ENCODE data around the gene SLC19A1.
A peak's percentile ranks its signal among the peaks of the same experiment; 100 is the strongest.

SLC19A1 gene

DNA sequence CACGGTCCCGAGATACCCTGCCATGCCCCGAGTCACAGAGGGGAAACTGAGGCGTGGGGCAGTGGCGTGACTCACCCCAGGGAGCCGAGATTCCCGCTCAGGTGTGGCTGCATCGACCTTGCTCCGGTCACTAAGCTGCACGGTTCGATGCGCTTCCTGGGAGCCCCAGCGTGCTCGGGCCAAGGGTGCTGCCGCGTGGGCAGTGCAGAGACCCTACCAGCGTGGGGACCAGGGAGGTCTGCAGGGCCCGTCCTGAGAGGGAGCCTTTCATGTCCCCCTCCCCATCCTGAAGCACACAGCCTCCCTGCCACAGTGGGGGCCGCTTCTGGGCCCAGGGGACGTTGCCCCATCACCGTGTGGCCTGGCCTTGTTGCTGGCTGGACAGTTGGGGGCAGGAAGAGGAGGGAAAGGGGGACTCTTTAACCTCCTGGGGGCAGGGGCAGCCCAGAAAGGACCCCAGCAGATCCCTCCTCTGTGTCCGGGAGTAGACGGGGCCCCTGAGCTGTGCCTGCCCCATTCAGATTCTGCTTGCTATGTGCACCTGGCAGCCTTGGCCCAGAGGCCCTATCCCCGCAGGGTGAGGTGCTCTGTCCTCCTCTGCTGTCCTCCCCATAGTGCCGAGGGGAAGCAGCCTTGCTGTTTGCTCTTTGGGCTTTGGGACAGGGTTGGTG, 84.9 kb downstream of the SLC19A1 start:
- H3K9me3 Mint-ChIP-seq: peaks cover 8% of the 10 kb centered on the region
- no peak overlapping the region for H3K4me3 Mint-ChIP-seq
- H3K4me1 Mint-ChIP-seq: no peaks in the 10 kb centered on the region
- peaks cover 23% of the 10 kb centered on the region for H3K27me3 Mint-ChIP-seq
- H3K36me3 Mint-ChIP-seq: peaks cover 3% of the 10 kb centered on the region
- ATAC-seq: no peak
- no peak overlapping the region for H3K27ac Mint-ChIP-seq

DNA sequence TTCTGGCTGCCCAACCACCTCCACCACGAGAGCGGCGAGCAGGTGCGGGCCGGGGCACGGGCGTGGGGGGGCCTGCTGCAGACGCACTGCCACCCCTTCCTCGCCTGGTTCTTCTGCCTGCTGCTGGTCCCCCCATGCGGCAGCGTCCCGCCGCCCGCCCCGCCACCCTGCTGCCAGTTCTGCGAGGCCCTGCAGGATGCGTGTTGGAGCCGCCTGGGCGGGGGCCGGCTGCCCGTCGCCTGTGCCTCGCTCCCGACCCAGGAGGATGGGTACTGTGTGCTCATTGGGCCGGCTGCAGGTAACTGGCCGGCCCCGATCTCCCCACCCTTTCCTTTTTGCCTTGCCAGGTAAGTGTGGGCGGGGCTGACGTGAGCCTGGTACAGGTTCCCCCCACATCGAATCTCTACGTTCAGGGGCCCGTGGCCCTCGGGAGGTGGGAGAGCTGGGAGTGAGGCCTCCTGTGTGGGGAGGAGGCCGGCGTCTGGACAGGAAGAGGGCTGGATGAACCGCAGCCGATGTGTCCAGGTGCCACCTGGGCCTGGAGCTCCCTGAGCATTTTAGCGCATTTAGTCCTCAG, 85.6 kb downstream of the SLC19A1 start:
- no peak for ATAC-seq
- no peaks in the 10 kb centered on the region for H3K4me1 Mint-ChIP-seq
- H3K27ac Mint-ChIP-seq: no peak overlapping the region
- H3K36me3 Mint-ChIP-seq: no peaks in the 10 kb centered on the region
- H3K27me3 Mint-ChIP-seq: peaks cover 17% of the 10 kb centered on the region
- H3K9me3 Mint-ChIP-seq: peaks cover 3% of the 10 kb centered on the region
- no peak overlapping the region for H3K4me3 Mint-ChIP-seq

DNA sequence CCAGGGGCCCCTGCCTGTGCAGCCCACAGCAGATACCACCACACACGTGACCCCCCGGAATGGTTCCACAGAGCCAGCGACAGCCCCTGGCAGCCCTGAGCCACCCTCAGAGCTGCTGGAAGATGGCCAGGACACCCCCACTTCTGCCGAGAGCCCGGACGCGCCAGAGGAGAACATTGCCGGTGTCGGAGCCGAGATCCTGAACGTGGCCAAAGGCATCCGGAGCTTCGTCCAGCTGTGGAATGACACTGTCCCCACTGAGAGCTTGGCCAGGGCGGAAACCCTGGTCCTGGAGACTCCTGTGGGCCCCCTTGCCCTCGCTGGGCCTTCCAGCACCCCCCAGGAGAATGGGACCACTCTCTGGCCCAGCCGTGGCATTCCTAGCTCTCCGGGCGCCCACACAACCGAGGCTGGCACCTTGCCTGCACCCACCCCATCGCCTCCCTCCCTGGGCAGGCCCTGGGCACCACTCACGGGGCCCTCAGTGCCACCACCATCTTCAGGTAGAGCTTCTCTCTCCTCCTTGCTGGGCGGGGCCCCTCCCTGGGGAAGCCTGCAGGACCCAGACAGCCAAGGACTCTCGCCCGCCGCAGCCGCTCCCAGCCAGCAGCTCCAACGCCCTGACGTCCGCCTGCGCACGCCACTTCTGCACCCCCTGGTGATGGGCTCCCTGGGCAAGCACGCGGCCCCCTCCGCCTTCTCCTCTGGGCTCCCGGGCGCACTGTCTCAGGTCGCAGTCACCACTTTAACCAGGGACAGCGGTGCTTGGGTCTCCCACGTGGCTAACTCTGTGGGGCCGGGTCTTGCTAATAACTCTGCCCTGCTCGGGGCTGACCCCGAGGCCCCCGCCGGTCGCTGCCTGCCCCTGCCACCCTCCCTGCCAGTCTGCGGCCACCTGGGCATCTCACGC, 86.3 kb downstream of the SLC19A1 start:
- peak; percentile 10 for ATAC-seq

DNA sequence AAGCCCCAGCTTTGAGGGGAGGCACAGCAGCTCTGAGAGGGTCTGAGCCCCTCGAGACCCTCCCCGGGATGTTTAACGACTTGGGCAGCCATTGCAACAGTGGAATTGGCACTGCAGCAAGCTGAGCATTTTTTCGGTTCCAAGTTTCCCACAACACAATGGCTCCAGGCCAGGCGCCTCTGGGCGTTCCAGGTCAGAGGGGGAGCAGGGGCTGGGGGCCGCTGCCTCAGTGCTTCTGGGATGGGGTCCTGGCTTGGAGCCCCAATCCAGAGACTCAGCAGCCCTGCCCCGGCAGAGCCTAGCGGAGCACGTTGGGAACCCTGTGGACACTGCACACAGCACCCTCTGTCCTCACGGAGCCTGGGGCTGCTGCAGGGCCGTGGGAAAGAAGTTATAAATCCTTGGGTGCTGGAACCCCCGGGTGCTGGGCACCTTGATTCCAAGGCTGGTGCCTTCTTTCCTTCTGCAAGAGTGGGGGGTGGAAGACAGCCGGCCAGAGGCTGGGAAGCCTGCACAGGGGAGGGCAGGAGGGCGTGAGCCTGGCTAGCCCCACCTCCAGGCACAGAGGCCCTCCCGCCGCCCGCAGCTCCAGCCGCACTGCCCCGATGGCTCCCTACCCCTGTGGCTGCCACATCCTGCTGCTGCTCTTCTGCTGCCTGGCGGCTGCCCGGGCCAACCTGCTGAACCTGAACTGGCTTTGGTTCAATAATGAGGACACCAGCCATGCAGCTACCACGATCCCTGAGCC, 87.1 kb downstream of the SLC19A1 start:
- H3K4me1 Mint-ChIP-seq: no peaks in the 10 kb centered on the region
- H3K4me3 Mint-ChIP-seq: no peak overlapping the region
- no peaks in the 10 kb centered on the region for H3K36me3 Mint-ChIP-seq
- H3K9me3 Mint-ChIP-seq: no peaks in the 10 kb centered on the region
- H3K27ac Mint-ChIP-seq: no peak overlapping the region
- ATAC-seq: no peak
- peaks cover 9% of the 10 kb centered on the region for H3K27me3 Mint-ChIP-seq

More for the DNA sequence above, 86.3 kb downstream of the SLC19A1 start:
- Mint-ChIP-seq H3K9me3 (no peaks in the 10 kb centered on the region), H3K4me3 (no peak overlapping the region), H3K4me1 (no peaks in the 10 kb centered on the region), H3K27me3 (peaks cover 13% of the 10 kb centered on the region), H3K36me3 (no peaks in the 10 kb centered on the region), H3K27ac (no peak overlapping the region)

DNA sequence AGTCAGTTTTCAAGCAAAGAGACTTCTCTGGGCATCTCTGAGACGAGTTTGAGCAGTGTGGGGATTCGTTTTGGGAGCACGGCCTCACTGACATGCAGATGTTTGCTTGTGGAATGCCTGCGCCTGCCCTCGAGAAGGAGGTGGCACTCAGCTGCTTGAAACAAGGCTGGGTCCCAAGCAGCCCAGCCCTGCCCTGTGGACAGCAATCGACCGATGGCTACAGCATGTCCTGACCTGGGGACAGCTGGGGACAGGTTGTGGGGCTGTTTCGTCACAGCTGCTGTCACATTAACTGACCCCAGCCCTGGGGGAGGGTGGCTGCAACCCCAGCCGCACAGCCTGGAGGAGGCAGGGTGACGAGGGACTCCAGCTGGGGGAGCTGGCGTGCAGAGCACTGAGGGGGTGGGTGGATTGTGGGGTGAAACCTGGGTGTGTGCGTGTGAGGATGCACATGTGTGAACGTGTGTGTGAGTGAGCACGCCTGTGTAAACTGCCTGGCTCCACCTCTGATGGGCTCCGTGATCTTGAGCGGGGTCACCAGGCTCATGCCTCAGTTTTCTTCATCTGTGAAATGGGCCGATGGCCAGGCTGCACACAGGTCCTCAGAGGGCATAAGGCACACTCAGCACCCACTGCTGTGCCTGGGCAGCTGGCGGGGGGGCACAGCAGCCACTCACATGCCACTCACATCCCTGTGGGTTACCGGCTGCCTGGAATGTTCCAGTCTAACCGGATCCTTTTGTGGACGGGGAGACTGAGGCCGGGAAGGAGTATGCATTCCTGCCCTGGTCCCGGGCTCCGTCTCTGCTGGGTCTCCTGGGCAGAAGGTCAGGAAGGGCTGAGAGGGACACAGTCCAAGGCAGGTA, 87.9 kb downstream of the SLC19A1 start:
- Mint-ChIP-seq H3K27me3 (peaks cover 11% of the 10 kb centered on the region), H3K27ac (no peak overlapping the region), H3K4me3 (no peak overlapping the region), H3K4me1 (no peaks in the 10 kb centered on the region), H3K9me3 (no peaks in the 10 kb centered on the region), H3K36me3 (no peaks in the 10 kb centered on the region)
- no peak for ATAC-seq

DNA sequence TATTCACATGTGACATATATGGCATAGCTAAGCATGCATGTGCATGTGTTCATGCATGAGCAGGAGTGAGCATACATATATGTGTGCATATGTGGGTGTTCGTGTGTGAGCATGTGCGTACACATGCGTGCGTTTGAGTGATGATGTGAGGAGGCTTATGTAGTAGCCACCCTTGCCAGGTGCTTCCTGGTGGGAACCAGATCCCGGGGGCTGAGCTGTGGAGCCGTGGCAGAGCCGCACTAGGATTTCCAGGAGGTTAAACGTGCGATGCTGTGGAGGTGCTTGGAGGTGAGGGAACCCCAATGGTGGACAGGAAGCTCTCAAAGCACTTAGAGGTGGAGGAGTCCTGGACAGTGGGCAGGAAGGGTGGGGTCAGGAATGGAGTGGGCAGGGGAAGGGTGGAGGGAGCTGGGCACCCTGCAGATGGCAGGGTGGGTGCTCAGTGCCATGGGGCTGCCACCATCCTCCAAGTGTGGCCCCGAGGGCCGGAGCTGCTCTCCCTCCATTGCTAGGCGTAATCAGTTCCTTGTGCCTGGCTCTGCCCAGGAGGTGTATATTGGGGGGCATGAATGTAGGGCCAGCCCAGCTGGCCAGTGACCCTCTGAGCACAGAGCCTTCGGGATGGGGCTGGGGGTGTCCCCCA, 88.8 kb downstream of the SLC19A1 start:
- no peak for ATAC-seq
- H3K4me1 Mint-ChIP-seq: no peaks in the 10 kb centered on the region
- no peak overlapping the region for H3K27ac Mint-ChIP-seq

DNA sequence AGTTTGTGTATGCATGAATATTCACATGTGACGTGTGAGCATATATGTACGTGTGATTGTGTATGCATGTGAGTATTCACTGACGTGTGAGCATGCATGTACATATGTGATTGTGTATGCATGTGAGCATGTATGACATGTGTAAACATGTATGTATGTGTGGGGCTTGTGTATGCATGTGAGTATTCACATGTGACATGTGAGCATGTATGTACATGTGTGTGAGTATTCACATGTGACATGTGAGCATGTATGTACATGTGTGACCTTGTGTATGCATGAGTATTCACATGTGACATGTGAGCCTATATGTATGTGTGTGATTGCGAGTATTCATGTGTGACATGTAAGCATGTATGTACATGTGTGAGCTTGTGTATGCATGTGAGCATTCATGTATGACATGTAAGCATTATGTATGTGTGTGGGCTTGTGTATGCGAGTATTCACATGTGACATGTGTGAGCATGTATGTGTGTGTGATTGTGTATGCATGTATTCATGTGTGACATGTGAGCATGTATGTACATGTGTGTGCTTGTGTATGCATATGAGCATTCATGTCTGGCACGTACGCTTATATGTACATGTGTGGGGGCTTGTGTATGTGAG, 89.4 kb downstream of the SLC19A1 start:
- ATAC-seq: no peak
- H3K4me1 Mint-ChIP-seq: no peaks in the 10 kb centered on the region
- H3K36me3 Mint-ChIP-seq: no peaks in the 10 kb centered on the region
- H3K9me3 Mint-ChIP-seq: no peaks in the 10 kb centered on the region
- peaks cover 26% of the 10 kb centered on the region for H3K27me3 Mint-ChIP-seq
- H3K27ac Mint-ChIP-seq: no peak overlapping the region
- H3K4me3 Mint-ChIP-seq: no peak overlapping the region

More for the DNA sequence above, 88.8 kb downstream of the SLC19A1 start:
- no peaks in the 10 kb centered on the region for H3K9me3 Mint-ChIP-seq
- H3K36me3 Mint-ChIP-seq: no peaks in the 10 kb centered on the region
- H3K4me3 Mint-ChIP-seq: no peak overlapping the region
- peaks cover 20% of the 10 kb centered on the region for H3K27me3 Mint-ChIP-seq

DNA sequence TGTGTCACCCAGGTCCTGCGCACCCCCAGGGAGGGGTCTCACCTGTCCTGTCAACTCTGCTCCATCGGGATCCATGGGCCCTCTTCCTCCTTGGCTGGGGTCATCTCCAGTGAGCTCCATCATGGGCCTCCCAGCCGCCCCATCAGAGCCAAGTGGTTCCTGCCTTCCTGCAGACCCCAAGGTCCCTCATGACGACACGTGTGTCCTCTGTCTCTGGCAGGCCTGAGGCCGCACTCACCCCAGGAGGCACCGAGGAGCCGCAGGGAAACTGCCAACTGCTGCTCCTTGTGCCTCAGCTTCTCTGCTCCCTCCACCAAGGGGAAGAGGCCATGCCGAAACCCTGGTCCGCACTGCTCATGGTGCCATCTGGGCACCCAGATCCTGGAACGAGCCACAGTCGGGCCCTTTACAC, 90.5 kb downstream of the SLC19A1 start:
- Mint-ChIP-seq H3K36me3 (no peaks in the 10 kb centered on the region), H3K4me3 (no peak overlapping the region), H3K4me1 (no peaks in the 10 kb centered on the region), H3K27ac (no peak overlapping the region), H3K9me3 (no peaks in the 10 kb centered on the region), H3K27me3 (peaks cover 29% of the 10 kb centered on the region)
- no peak for ATAC-seq

DNA sequence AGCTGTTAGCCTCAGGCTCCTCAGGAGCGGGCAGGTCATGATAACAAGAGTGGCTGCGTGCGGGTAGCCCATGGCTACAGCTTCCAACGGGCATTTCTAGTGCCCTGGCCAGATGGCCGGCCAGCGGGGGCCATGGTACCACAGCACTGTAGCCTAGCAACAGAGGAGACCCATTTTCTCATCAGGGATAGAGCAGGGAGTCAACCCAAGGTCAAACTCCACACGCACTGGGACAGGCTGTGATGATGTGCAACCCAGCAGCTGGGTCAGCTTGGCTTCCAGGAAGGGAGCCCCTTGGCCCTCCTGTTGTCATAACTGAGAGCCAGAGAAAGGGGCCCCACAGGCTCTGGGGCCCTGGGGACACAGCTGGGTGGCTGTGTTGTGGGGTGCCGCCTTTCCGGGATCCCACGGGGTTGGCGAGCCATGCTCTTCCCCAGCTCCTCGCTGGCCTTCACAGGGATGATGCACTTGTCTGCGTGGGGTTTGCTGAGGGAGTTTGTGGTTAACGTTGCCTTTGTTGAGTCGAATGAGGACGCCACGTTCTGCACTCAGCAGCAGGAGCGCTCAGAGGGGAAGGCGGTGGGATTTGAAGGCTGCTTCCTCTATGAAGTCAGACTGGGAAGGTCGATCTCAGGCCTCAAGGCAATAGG, 91.0 kb downstream of the SLC19A1 start:
- no peaks in the 10 kb centered on the region for H3K36me3 Mint-ChIP-seq
- no peaks in the 10 kb centered on the region for H3K4me1 Mint-ChIP-seq
- H3K9me3 Mint-ChIP-seq: no peaks in the 10 kb centered on the region
- H3K4me3 Mint-ChIP-seq: no peak overlapping the region
- ATAC-seq: no peak
- no peak overlapping the region for H3K27ac Mint-ChIP-seq
- H3K27me3 Mint-ChIP-seq: peaks cover 35% of the 10 kb centered on the region

DNA sequence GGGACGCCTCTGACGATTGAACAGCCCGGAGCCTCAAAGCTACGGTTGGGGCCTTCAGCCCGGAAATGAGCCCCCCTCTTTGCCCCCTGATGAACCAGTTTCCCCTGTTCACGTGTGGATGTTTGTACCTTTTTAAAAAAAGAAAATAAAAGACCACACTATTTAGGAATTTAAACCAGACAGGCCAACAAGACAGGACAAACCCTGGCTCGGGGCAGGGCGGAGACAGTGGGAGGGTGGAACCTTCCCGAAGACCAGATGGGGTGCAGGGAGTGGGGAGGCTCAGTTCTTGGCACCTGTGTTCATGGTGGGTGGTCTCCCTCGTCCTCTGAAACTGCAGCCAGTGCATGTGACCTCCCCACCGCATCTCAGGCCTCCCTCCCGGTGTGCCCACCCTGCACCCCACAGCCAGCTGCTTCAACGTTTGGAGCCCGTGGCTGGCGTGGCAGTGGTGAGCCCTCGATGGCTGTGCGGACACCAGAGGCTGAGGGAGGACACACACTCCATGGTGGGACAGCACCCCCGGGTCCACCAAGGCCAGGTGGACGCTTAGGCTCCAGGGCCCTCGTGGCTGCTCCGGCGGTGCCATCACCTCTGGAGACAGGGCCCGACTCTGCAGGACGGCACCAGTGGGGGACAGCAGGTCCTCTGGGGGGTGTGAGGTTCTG, 91.7 kb downstream of the SLC19A1 start:
- Mint-ChIP-seq H3K36me3 (no peaks in the 10 kb centered on the region), H3K9me3 (peaks cover 2% of the 10 kb centered on the region), H3K27me3 (peaks cover 42% of the 10 kb centered on the region), H3K27ac (no peak overlapping the region), H3K4me3 (no peak overlapping the region), H3K4me1 (no peaks in the 10 kb centered on the region)
- peak; percentile 45 for ATAC-seq

DNA sequence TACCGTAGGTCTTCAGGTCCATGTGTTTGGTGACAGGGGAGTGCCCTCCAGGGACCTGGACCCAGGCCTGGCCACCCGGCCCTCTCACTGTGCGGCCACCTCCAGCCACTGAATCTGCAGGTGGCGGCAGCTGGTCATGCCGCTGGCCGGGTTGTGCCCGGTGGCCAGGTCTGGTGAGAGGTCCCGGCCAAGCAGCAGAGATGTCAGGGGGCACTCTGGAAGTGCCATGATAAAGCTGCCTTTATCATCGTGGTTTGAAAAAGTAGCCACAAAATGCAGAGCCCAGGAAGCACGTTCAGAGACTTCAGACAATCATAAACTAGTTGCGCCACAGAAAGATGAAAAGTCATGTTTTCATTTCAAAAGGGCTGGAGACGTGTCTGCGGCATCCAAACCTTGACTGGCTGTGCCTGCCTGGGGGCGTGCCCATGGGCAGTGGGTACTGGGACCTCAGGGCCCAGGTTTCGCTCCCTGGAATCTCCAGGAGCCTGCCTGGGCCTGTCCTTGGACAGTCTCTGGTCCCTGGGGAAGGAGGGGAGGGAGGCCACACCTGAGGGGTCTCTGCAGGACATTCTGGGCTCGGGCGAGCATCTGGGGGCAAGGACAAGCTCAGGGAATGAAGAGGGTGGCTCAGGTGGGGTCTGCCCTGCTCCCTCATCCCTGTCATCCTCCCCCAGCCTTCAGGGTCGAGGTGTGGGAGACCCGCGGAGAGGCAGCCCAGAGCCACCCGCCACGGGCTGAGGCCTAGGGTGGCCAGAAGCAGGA, 92.4 kb downstream of the SLC19A1 start:
- no peak overlapping the region for H3K27ac Mint-ChIP-seq
- H3K4me1 Mint-ChIP-seq: no peaks in the 10 kb centered on the region
- H3K9me3 Mint-ChIP-seq: peaks cover 3% of the 10 kb centered on the region
- H3K27me3 Mint-ChIP-seq: peaks cover 49% of the 10 kb centered on the region
- no peak for ATAC-seq
- no peaks in the 10 kb centered on the region for H3K36me3 Mint-ChIP-seq
- no peak overlapping the region for H3K4me3 Mint-ChIP-seq

DNA sequence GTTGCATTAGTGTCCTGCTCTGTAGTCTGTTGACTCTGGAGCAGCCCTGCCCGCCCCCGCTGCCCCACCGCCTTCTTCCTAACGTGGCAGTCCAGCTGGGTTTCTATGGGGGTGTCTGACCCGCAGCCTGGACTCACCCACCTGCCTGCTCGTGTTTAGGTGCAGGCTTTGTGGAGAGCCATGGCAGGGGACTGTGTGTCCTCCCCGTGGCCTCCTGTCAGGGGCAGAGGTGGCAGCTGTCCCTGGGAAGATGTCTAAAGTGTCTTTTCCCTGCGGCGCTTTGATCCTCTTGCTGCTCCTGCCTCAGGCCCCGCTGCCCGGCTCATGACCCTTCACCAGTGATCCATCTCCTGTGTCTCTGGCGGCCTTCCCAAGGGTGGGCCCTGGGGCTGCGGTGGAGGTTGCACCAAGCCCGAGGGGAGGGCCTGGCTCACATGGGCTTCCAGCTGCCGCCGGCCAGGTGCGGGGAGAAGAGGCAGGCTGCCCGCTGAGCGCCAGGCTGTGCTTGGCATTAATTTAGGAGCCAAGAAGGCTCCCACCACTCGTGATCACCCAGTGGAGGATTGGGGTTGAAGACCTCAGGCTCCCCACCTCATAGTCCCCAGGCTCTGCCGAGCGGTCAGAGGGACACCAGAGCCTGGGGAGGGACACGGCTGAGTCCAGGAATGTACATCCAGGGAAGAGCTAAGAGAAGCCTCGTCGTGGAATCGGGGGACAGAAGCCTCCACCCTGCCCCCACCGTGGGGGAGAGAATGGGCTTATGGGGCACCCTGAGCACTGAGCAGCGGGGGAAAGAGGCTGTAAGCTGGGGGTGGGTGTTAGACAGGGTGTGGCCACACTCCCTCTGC, 93.2 kb downstream of the SLC19A1 start:
- H3K9me3 Mint-ChIP-seq: peaks cover 3% of the 10 kb centered on the region
- ATAC-seq: no peak
- H3K27me3 Mint-ChIP-seq: peaks cover 51% of the 10 kb centered on the region
- no peaks in the 10 kb centered on the region for H3K4me1 Mint-ChIP-seq
- no peak overlapping the region for H3K4me3 Mint-ChIP-seq
- H3K36me3 Mint-ChIP-seq: no peaks in the 10 kb centered on the region
- no peak overlapping the region for H3K27ac Mint-ChIP-seq

Data from stimulated activated memory B cell treated with anti-CD40 and anti-IgM and Interleukin-4, amounts not matched to agents 10 μg/mL and 1 μg/mL and 100 μg/mL, for 72 hours (primary cell).